NB4 (cell line): ENCODE data around the gene TMTC2.

Experiments
- DNase-seq: peaks from one replicate; pipeline ENCODE4 v3.0.0; 2010; ENCODE audit warnings: low read depth
- H3K4me3 ChIP-seq: one replicate; pipeline ENCODE4 v1.5.1; 2011; ENCODE audit warnings: mild to moderate bottlenecking, low read depth, low read length, moderate library complexity
- MYC ChIP-seq: IDR thresholded peaks from 2 replicates; pipeline ENCODE4 v1.6.1; 2011; ENCODE audit warnings: low read depth, low read length
- POLR2A ChIP-seq: IDR thresholded peaks from 2 replicates; pipeline ENCODE4 v1.6.1; 2011; ENCODE audit warnings: mild to moderate bottlenecking; ENCODE audit not compliant: insufficient read length; ENCODE audit errors: extremely low read depth
- TF ChIP-seq, protein P1 (sequence below): IDR thresholded peaks from 2 replicates; pipeline ENCODE4 v1.6.1; 2011; ENCODE audit warnings: low read depth, low read length
- TF ChIP-seq, protein P2 (sequence below): IDR thresholded peaks from one replicate; pipeline ENCODE4 v1.5.1; 2012; ENCODE audit warnings: low read depth, low read length

The TMTC2 gene

DNA sequence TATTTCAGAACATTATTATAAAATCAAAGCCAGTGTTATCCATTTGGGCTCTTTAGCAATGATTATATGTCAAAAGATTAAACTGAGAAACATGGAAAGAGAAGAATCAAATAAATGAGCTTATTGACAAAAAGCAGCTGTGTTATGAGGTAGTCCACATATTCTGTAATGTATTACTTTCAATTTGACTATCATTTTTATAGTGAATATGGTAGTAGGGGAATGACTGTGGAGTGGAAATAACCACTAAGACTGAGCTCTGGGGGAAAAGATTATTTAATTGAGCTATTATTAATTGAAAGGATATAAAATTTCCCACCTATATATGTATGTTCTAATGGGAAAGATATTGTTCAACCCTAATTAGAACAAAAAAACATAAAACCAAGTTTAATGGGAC is 381.3 kb downstream of the TMTC2 start:
- DNase-seq: no peak
- no peak overlapping the region for H3K4me3 ChIP-seq
- TF ChIP-seq, protein P1, sequence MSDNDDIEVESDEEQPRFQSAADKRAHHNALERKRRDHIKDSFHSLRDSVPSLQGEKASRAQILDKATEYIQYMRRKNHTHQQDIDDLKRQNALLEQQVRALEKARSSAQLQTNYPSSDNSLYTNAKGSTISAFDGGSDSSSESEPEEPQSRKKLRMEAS: no peak
- TF ChIP-seq POLR2A (no peak), MYC (no peak)

DNA sequence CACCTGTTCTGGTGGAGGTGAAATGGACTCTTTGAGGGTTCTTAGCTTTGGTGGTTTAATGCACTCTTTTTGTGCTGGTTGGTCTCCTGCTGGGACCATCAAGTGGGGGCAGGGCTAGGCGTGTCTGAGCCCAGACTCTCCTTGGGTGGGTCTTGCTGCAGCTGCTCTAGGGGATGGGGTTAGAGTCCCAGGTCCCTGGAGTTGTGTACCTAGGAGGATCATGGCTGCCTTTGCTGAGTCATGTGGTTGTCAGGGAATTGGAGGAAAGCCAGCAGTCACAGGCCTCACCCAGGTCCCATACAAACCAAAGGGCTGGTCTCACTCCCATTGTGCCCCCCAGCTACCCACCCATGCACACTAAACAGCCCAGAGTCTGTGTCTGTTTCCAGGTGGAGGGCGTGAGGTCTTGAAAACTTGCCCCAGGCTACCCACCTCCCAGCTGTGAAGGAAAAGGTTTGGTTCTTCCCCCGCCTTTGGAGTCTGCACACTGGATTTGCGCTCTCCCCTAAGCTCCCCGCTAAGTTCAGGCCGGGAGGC is 387.7 kb downstream of the TMTC2 start:
- H3K4me3 ChIP-seq: no peak overlapping the region
- no peak for DNase-seq
- TF ChIP-seq, protein P2, sequence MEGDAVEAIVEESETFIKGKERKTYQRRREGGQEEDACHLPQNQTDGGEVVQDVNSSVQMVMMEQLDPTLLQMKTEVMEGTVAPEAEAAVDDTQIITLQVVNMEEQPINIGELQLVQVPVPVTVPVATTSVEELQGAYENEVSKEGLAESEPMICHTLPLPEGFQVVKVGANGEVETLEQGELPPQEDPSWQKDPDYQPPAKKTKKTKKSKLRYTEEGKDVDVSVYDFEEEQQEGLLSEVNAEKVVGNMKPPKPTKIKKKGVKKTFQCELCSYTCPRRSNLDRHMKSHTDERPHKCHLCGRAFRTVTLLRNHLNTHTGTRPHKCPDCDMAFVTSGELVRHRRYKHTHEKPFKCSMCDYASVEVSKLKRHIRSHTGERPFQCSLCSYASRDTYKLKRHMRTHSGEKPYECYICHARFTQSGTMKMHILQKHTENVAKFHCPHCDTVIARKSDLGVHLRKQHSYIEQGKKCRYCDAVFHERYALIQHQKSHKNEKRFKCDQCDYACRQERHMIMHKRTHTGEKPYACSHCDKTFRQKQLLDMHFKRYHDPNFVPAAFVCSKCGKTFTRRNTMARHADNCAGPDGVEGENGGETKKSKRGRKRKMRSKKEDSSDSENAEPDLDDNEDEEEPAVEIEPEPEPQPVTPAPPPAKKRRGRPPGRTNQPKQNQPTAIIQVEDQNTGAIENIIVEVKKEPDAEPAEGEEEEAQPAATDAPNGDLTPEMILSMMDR: no peak
- TF ChIP-seq POLR2A: no peak
- TF ChIP-seq MYC: no peak
- TF ChIP-seq, protein P1: no peak

DNA sequence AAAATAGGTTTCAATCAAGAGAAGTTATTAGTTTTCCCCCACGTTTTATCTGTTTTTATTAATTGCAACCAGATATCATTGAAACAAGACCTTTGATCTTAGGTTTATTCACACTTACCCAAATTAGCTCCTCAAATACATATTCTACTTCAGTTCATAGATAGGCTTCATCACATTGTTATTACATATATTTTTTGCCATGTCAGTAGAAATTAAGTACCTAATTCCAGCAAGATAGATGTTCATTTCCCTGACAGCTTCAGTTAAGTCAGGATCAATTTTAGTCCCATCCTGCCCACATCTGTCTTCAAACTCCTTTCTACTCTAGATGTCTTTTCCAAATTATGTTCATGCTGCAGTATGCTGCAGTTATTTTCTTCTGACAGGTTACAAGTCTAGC is 388.8 kb downstream of the TMTC2 start:
- DNase-seq: no peak
- TF ChIP-seq, protein P1: no peak
- TF ChIP-seq, protein P2: no peak
- TF ChIP-seq POLR2A (no peak), MYC (no peak)
- H3K4me3 ChIP-seq: no peak overlapping the region

DNA sequence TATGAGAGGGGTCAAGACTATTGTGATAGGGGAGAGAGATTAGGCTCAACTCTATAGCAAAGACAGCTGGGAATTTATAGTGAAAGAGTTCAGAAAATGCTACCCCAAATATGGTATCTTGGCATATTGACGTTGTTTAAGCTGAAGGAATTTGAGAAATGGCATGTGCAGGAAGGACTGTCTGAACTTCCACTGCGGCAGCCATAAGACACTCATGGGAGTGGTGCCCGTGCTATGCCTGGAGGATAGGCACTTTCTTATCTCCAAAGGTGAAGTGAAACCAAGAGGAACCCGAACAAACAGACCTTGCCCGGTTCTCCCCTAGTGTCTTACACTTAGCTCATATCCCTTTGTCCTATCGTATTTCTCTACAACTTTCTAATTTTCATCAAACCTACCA is 390.3 kb downstream of the TMTC2 start:
- no peak overlapping the region for H3K4me3 ChIP-seq
- TF ChIP-seq POLR2A (no peak), MYC (no peak)
- TF ChIP-seq, protein P1: no peak
- TF ChIP-seq, protein P2: no peak
- DNase-seq: no peak

DNA sequence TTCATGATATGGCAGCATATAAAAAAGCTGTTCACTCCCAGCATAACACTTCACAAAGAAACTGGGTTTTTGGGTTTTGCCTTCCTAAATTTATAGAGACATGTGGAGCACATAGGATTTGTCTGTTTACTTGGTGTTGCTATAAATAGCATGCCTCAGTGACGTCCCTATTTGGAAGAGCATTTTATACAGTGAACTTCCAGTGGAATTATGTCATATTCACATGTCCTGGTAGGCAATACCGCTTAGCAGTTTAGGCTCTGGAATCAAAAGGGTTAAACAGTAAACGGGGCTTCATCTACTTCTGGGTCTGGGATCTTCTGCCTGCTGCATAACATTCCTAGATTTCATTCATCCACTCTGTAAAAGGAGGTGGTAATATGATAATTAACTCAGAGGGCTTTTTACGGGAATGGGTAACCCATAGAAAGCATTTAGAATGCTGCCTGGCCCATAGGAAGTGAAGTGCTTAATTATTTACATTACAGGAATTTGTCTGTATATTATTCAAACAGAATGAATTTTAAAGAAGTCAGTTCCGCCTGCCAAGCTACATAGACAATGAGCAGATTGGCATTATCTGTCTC is 396.1 kb downstream of the TMTC2 start:
- no peak for DNase-seq
- H3K4me3 ChIP-seq: no peak overlapping the region
- TF ChIP-seq MYC (no peak), POLR2A (no peak)
- TF ChIP-seq, protein P2: no peak
- TF ChIP-seq, protein P1: no peak

DNA sequence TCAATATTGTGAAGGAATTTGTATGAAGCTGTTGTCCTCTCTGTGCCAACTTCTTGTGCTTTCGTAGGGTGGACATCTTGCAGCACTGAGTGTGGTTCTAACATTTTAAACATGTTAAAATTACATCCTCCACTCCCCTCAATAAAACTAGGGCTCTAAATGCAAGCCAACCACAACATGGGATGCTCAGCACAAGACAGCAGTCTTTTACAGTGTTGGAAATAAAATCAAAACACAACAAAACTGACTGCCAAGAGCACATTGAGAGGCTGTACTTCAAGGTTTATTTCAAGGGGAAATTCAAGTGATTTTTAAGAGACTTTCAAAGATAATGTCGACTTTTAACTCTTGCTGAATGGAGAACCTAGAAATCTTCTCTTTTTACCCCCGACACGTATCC is 396.9 kb downstream of the TMTC2 start:
- TF ChIP-seq MYC (no peak), POLR2A (no peak)
- TF ChIP-seq, protein P2: no peak
- TF ChIP-seq, protein P1: no peak
- no peak overlapping the region for H3K4me3 ChIP-seq
- no peak for DNase-seq
